DLD1 (cell line): ENCODE measurements around the gene BRD1.
"Not testable (repeated sequence)": the region's sequence is repeated elsewhere in the genome, so short reads cannot be mapped to it uniquely, and the experiment has no call there.

ENCODE experiments used
- in situ Hi-C: cut with HindIII; loops from 2 replicates; pipeline ENCODE4 v1.10.0; 2017; ENCODE audit warnings: low sequenced_read_pairs

The BRD1 gene

GRCh38 chr22:49827271-49827852, 311 bp downstream of the BRD1 start:
- in situ Hi-C loops = no loop called here

GRCh38 chr22:49826603-49827270, 936 bp downstream of the BRD1 start:
- in situ Hi-C loops = no loop called here

- in situ Hi-C loops = no loop called here
These were observed 1.6 kb downstream of the BRD1 start for GRCh38 chr22:49825944-49826602.

- in situ Hi-C loops = no loop called here
These were observed 2.2 kb downstream of the BRD1 start for GRCh38 chr22:49825436-49825835.

GRCh38 chr22:49824936-49825335, 2.7 kb downstream of the BRD1 start:
- in situ Hi-C loops = no loop called here

GRCh38 chr22:49824185-49824925, 3.3 kb downstream of the BRD1 start:
- in situ Hi-C loops = no loop called here

GRCh38 chr22:49823289-49824045, 4.2 kb downstream of the BRD1 start:
- in situ Hi-C loops = no loop called here

GRCh38 chr22:49821741-49822140, 5.9 kb downstream of the BRD1 start:
- in situ Hi-C loops = not testable (repeated sequence)

- in situ Hi-C loops = no loop called here
These were observed 6.7 kb downstream of the BRD1 start for GRCh38 chr22:49820984-49821383.

- in situ Hi-C loops = no loop called here
These were observed 10.3 kb downstream of the BRD1 start for GRCh38 chr22:49817359-49817758.

GRCh38 chr22:49815641-49816091, 12.0 kb downstream of the BRD1 start:
- in situ Hi-C loops = no loop called here

GRCh38 chr22:49814856-49815255, 12.8 kb downstream of the BRD1 start:
- in situ Hi-C loops = no loop called here

- in situ Hi-C loops = no loop called here
These were observed 13.4 kb downstream of the BRD1 start for GRCh38 chr22:49814164-49814686.

GRCh38 chr22:49812838-49813237, 14.8 kb downstream of the BRD1 start:
- in situ Hi-C loops = no loop called here

GRCh38 chr22:49811020-49811791, 16.5 kb downstream of the BRD1 start:
- in situ Hi-C loops = no loop called here

GRCh38 chr22:49810363-49811019, 17.2 kb downstream of the BRD1 start:
- in situ Hi-C loops = no loop called here

- in situ Hi-C loops = no loop called here
These were observed 19.6 kb downstream of the BRD1 start for GRCh38 chr22:49807780-49808708.

- in situ Hi-C loops = no loop called here
These were observed 20.5 kb downstream of the BRD1 start for GRCh38 chr22:49807129-49807528.
